Putamen (tissue), 1 donor: Measurements from ENCODE around the gene AP2A1.

ENCODE experiments used
- DNase-seq: peaks from one replicate; pipeline ENCODE4 v3.0.0-alpha.2; 2016; ENCODE audit warnings: low spot score

AP2A1 gene

DNA sequence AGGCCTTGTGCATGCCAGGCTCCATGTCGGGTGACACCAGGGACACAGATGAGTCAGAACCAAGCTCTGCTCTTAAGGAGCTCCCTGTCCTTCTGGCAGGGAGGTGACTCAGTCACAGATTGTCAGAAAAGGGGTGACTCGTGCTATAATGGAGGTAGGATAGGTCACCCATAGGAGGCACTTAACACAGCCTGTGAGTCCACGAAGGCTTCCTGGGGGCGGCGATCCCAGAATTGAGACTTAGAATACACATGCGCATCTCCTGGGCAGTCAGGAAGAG is 26.7 kb downstream of the AP2A1 start:
- no peak for DNase-seq

DNA sequence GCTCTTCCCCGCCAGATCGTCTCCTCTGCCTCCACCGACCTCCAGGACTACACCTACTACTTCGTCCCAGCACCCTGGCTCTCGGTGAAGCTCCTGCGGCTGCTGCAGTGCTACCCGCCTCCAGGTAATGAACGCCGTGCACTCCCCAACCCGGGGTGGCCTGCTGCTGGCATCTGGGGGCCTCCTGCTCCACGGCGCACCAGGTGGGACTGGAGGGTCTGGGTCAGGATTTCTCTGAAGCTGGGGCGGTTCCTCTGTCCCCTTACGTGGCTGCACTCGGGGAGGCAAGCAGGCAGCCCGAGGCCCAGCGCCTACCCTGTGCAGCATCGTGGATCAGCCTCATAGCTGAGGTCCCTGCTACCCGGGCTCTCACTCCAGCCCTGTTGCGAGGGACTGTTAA is 28.8 kb downstream of the AP2A1 start:
- no peak for DNase-seq

DNA sequence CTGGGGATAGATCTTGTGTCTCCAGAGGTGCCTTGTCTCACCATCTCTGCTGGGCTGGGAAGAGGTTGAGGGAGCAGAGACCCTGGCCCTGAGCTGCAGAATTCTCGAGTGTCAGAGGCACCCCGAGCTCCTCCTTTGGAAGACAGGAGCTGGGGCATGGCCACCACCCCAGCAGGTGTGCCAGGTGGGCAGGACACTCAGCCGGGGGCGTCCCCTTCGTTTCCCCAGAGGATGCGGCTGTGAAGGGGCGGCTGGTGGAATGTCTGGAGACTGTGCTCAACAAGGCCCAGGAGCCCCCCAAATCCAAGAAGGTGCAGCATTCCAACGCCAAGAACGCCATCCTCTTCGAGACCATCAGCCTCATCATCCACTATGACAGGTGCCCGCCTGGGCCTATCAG is 31.8 kb downstream of the AP2A1 start:
- no peak for DNase-seq

DNA sequence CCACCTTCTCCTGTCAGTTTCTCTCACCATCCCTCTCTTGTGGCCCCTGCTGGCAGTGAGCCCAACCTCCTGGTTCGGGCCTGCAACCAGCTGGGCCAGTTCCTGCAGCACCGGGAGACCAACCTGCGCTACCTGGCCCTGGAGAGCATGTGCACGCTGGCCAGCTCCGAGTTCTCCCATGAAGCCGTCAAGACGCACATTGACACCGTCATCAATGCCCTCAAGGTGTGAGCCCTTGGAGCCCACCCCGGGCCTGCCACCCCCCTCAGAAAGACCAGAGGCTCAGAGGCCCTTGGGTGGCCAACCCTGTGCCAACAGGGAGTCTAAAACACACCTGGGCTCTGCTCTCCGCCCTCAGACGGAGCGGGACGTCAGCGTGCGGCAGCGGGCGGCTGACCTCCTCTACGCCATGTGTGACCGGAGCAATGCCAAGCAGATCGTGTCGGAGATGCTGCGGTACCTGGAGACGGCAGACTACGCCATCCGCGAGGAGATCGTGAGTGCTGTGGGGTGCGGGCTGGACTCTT is 32.5 kb downstream of the AP2A1 start:
- DNase-seq: no peak

DNA sequence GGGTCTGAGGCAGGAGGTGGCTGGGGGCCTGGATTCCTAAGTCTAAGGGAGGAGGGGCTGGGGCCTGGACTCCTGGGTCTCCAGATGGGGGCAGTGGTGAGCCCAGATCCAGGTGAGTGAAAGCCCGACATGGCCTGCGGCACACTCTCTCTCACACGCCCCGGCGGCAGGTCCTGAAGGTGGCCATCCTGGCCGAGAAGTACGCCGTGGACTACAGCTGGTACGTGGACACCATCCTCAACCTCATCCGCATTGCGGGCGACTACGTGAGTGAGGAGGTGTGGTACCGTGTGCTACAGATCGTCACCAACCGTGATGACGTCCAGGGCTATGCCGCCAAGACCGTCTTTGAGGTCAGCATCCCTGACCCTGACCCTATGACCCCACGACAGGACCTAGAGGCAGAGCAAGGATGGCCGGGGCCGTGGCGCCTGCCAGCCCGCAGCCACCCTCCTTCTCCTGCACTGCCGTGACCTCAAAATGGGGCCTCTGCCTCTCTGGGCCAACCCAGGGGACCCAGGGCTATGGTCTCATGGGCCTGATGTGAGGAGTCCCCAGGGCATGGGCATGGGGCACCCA is 33.1 kb downstream of the AP2A1 start:
- no peak for DNase-seq

DNA sequence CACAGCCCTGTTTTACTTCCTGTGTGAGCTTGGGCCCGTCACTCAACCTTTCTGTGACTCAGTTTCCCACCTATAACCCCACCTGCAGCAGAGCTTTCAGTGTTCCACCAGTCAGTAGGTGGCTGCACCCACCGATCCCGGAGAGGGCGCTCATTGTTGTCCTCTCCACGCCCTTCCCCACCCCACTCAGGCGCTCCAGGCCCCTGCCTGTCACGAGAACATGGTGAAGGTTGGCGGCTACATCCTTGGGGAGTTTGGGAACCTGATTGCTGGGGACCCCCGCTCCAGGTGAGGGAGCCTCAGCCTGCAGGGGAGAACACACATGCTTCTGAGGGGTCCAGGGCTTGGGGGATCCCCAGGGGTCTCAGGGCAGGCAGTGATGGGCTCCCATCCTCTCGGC is 34.0 kb downstream of the AP2A1 start:
- DNase-seq: no peak

DNA sequence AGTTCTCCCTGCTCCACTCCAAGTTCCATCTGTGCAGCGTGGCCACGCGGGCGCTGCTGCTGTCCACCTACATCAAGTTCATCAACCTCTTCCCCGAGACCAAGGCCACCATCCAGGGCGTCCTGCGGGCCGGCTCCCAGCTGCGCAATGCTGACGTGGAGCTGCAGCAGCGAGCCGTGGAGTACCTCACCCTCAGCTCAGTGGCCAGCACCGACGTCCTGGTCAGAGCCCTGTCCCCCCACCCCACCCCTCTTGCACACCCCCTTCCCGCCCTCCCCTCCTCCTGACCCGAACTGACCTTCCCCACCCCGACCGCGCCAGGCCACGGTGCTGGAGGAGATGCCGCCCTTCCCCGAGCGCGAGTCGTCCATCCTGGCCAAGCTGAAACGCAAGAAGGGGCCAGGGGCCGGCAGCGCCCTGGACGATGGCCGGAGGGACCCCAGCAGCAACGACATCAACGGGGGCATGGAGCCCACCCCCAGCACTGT is 34.6 kb downstream of the AP2A1 start:
- DNase-seq: no peak

DNA sequence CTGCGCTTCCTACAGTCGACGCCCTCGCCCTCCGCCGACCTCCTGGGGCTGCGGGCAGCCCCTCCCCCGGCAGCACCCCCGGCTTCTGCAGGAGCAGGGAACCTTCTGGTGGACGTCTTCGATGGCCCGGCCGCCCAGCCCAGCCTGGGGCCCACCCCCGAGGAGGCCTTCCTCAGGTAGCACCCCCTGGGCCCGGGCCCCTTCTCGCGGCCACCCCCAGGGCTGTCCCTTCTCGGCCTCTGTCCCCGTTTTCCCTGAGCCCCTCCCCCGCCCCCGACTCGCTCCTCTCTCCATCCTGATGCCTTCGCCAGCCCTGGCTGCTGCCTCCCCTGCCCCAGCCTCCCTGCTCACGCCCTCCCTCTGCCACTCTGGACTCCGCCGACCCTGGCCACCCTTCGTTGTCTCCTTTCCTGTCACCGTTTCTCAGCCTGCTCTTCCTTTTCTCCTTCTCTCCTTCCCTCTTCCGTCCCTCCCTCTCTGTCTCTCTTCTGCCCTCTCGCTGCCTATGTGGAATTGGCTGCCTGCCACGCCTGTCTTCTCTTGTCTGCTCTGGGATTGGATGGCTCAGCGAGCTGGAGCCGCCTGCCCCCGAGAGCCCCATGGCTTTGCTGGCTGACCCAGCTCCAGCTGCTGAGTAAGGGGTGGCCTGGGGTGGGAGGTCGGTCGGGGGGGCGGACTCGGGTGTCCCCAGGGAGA is 35.3 kb downstream of the AP2A1 start:
- peak; percentile 93 for DNase-seq

DNA sequence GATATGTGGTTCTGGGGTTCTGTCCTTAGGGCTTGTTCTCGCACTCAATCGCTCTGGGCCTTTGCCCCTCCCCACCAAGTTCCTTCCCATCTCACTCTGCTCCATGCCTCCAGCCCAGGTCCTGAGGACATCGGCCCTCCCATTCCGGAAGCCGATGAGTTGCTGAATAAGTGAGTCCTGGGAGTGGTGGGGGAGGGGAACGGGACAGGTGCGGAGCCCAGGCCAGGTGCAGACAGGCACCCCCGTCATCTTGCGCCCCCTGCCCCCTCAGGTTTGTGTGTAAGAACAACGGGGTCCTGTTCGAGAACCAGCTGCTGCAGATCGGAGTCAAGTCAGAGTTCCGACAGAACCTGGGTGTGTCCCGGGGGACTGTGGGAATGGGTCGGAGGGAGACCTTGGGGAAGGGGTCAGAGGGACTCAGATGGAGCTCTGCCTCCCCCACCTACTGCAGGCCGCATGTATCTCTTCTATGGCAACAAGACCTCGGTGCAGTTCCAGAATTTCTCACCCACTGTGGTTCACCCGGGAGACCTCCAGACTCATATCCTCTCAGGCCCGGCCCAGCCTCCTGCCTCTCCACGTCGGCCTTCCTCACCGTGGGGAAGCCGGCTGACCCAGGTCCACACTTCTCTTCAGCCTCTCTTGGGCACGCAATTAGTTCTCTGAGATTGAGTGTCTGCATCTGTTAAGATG is 36.2 kb downstream of the AP2A1 start:
- DNase-seq: no peak

DNA sequence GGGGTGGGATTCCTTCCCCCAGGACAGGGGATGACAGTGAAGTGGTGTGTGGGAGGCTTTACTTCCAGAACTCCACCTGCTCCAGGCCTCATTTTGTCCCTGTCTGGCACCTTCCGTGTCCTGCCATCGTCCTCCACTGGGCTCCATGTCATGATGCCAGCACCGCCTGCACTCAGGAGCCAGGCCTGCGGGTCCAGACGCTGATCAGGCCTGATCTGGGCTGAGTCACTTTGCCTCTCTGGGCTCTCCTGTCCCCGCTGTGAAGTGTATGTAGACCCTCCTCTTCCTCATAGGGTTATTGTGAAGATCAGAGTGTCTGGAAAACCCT is 36.7 kb downstream of the AP2A1 start:
- no peak for DNase-seq

DNA sequence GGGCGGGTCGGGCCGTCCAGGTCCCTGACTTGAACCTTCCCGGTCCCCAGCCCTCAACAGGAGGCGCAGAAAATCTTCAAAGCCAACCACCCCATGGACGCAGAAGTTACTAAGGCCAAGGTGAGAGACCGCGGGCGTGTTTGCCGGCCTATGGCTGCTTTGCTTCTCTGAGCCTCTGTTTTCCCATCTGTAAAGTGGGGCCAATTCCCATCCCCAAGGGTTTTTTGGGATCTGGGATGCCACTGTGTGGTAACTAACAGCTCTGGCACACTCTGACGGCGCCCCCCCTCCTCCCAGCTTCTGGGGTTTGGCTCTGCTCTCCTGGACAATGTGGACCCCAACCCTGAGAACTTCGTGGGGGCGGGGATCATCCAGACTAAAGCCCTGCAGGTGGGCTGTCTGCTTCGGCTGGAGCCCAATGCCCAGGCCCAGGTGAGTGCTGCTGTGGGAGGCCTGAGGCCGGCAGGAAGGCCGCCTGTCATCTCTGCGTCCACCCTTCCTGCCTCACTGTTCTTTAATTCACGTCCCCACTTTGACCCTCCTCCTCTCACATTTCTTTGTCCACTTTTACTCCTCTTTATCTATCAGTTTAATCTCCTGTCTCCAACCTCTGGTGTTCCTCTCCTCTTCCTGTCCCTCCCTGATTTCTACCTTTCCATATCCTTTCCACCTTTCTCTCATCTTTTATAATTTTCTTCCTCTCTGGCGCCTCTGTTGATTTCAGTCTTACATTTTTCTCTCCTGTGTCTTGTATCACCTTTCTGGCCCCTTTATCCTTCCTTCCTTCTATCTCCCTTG is 39.2 kb downstream of the AP2A1 start:
- no peak for DNase-seq

DNA sequence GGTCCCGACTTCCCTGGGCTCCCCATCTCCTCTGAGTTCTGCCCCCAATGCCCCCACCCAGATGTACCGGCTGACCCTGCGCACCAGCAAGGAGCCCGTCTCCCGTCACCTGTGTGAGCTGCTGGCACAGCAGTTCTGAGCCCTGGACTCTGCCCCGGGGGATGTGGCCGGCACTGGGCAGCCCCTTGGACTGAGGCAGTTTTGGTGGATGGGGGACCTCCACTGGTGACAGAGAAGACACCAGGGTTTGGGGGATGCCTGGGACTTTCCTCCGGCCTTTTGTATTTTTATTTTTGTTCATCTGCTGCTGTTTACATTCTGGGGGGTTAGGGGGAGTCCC is 39.8 kb downstream of the AP2A1 start:
- no peak for DNase-seq

DNA sequence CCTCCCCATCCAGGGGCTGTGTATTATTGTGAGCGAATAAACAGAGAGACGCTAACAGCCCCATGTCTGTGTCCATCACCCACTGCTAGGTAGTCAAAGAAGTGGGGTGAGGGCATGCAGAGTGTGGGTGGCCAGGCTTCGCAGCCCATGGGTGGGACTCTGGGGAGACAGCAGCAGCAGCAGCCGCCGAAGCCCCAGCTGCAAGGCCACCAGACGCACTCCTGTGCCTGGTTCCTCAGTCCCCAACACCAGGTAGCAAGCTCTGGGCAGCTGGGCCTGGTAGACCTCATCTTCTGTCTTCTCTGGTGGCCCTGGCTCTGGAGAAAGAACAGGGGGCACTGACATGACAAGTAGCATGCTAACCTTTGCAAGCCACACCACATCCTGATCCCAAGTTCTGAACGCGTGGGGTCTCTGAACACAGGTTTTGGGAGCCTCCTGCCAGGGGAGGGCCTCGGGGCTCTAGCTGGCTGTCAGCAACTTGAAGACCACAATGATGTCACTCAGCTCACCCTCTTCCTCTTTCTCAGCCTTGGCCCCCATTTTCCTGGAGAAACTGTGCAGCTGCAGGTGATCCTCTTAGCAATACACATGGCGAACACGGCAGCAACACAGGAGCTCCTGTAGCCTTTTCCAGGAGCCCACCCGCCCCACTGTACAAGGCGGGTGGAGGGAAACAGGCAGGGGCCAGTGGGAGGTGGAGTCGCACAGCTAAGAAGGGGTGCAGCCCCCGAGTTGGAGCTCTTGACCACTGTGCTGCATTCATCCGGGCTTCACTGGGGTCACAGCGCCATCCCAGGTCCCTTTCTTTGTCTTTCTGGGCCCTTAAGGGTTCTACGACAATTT is 40.5 kb downstream of the AP2A1 start:
- no peak for DNase-seq

DNA sequence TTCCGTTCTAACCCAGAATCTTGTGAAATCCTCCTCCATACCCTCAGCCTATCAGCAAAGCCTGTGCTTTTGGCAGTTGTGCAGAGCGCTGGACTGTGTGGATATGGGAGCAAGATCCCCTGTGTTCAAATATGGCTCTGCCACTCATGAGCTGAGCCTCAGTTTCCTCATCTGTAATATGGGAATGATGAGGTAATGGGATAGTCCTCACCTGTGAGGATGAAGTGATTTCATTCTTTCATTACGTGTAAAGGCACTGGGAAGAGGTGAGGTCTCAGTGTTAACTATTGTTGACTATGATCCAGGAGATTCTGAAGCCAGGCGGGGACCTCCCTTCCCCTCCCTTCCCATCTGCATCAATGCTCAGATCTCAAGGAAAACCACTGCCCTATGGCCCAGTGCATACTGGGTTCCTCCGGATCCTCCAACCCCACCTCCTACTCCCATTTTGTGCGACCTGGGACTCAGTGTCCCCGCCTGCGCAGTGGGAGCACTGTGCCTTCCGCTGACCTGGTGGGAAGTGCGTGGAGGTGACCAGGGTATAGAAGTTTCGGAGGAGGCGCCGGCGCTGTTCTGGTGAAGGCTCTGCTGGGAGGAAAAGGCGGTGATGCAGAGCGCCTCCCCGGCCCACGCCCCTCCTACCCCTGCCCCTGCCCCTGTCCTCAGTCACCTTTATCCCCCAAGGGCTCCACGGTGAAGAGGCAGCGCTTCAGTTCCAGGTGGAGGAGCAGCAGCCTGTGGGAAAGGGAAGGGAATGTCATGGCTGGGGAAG is 41.3 kb downstream of the AP2A1 start:
- DNase-seq: no peak

DNA sequence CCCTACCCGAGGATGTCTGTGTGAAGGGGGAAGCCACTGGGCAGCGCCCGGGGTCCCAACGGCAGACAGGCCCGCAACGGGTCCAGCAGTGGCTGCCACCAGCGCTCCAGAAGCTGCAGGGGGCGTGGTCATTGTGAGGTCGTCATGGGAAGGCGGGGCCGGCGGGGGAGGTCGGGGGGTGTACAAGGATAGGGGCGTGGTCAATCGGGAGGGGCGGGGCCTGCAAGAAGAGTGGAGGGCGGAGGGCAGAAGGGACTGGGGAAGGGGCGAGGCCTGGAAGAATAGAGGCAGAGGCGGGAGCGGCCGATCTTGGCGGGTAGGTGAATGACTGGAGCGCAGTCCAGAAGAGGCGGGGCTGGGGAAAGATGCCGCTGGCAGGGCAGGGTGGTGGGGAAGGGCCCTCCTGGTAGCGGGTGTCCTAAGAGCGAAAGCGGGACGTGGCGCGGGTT is 41.9 kb downstream of the AP2A1 start:
- DNase-seq: peak; percentile 84

DNA sequence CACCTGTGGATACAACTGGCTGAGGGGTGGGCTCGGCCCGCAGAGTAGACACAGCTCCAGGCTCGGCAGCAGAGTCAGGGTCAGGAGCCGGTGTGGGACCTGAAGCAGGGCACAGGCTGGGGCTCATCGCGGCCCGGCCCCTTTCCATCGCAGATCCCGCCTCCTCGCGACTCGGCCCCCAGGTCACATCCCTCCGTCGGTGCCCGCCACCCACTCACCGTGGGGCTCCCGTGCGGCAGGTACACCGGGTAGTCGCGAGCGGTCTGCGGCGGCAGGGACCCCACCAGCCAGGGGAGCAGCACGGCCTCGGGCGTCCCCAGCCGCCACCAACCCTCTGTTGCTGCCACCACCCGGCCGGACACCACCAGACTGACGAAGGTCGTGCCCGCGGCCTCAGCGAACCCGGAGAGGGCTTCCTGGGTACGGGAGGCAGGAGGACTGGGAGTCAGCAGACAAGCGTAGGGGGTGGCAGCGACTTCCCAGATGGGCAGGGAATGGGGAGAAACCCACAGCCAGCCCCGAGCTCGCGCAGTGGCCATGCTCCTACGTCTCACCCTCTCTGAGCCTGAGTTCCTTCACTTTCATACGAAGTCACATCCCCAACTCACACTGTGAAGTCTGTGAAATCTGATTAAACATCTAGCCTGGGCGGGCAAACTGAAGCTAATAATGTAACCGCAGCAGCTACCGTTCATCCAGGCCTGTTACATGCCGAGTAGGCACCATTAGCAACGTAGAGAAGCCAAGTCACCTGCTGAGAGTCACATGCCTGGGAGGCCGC is 42.5 kb downstream of the AP2A1 start:
- DNase-seq: no peak

DNA sequence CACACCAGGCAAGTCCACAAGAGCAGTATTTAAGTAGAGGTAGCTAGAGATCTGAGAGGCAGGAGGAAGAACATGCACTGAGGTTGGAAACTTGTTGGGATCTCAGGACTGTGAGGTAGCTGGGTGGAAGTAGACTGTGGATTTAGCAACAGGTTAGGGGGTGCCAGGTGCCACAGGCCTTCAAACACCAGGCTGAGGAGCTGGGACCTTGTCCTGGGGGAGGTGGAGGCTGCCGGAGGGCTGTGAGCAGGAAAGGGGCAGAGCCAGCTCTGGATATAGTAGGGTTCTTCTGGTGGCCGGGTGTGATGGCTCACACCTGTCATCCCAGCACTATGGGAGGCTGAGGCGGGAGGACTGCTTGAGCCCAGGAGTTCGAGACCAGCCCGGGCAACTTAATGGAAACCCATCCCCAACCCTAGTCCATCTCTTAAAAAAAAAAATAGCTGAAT is 43.2 kb downstream of the AP2A1 start:
- no peak for DNase-seq

DNA sequence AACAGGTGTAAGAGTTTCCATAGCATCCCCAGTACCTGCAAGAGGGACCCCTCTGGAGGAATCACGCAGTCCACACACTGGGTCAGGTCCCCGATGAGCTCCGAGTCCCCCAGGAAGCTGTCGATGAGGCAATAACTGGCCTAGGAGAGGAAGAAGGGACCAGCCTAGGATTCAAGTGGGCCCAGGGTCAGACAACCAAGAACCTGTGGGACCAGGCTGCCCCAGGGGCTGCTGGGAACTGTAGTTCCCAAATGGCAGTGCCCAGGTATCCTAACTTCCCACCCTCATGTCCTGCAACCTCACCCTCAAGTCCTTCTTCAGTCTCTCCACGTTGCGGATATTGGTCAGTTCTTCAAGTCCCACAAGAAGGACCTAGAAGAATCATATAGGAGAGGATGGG is 44.5 kb downstream of the AP2A1 start:
- no peak for DNase-seq

DNA sequence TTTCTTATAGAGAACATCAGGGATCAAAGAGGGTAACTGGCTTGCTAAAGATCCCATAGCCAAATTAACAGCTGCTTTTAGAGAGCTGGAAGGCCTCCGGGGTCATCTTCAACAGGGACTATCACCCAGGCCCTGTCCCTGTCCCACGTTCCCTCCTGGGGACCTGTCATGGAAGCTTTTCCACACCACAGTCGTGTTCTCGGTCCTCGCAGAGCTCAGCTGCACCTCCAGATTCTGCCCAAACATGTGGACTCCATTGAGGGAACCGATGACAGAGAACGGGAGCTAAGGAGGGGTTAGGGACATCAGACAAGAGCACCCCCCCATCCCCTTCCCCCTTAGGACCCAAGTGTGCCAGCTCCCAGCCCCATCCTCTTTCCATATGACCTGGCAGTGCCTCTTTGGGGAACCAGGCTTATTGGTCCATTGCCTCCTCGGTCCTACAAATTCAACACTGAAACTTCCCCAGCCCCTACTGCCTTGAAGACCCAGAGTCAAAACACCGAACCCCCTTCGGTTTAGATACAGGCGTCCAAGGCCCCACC is 45.7 kb downstream of the AP2A1 start:
- DNase-seq: no peak
